HG03108 (cell line): Measurements from ENCODE around the gene TNIP1.

Experiments
- ATAC-seq: cut with Tn5 transposase; IDR thresholded peaks from one replicate; pipeline ENCODE4 v1.9.1; 2021; ENCODE audit warnings: moderate library complexity; ENCODE audit not compliant: unreplicated experiment

TNIP1 gene

GRCh38 chr5:151047814-151048425 lies 32.9 kb downstream of the TNIP1 start:
- ATAC-seq, result no peak

GRCh38 chr5:151042453-151043093 lies 38.3 kb downstream of the TNIP1 start:
- ATAC-seq, result no peak

- no peak for ATAC-seq
Measured at GRCh38 chr5:151041577-151042268, 39.1 kb downstream of the TNIP1 start.

GRCh38 chr5:151040211-151040747 lies 40.6 kb downstream of the TNIP1 start:
- ATAC-seq, result no peak

- no peak for ATAC-seq
Measured at GRCh38 chr5:151039665-151040064, 41.2 kb downstream of the TNIP1 start.

GRCh38 chr5:151038801-151039238 lies 42.0 kb downstream of the TNIP1 start:
- no peak for ATAC-seq

GRCh38 chr5:151038412-151038745 lies 42.5 kb downstream of the TNIP1 start:
- no peak for ATAC-seq

- ATAC-seq, result no peak
Measured at GRCh38 chr5:151037561-151038411, 43.0 kb downstream of the TNIP1 start.

GRCh38 chr5:151036556-151036955 lies 44.3 kb downstream of the TNIP1 start:
- no peak for ATAC-seq

- no peak for ATAC-seq
Measured at GRCh38 chr5:151034422-151035379, 46.1 kb downstream of the TNIP1 start.

GRCh38 chr5:151033217-151033934 lies 47.5 kb downstream of the TNIP1 start:
- ATAC-seq, result no peak

GRCh38 chr5:151031554-151031953 lies 49.3 kb downstream of the TNIP1 start:
- no peak for ATAC-seq

GRCh38 chr5:151030379-151030778 lies 50.5 kb downstream of the TNIP1 start:
- no peak for ATAC-seq

GRCh38 chr5:151030056-151030336 lies 50.8 kb downstream of the TNIP1 start:
- ATAC-seq, result no peak

GRCh38 chr5:151029179-151030055 lies 51.4 kb downstream of the TNIP1 start:
- no peak for ATAC-seq

GRCh38 chr5:151028717-151029116 lies 52.1 kb downstream of the TNIP1 start:
- no peak for ATAC-seq

- no peak for ATAC-seq
Measured at GRCh38 chr5:151027961-151028479, 52.8 kb downstream of the TNIP1 start.

GRCh38 chr5:151026679-151027078 lies 54.2 kb downstream of the TNIP1 start:
- ATAC-seq, result no peak
